GM13977 (cell line): Measurements from ENCODE around the gene LRRFIP1.

Experiments
- DNase-seq: peaks from one replicate; pipeline ENCODE4 v3.0.0; 2012; ENCODE audit warnings: low spot score
- in situ Hi-C: fragments of 300-500 bp; cut with MboI; formaldehyde crosslinking; loops from one replicate; pipeline ENCODE4 v1.12.0; 2022; ENCODE audit warnings: low sequenced_read_pairs, low pct_unique_long_range_greater_than_20kb, mixed read lengths, inconsistent platforms; ENCODE audit not compliant: unreplicated experiment
- TF ChIP-seq, protein P1 (sequence below): IDR thresholded peaks from 2 replicates; pipeline ENCODE4 v1.5.1; 2012; ENCODE audit warnings: mild to moderate bottlenecking, control low read depth; ENCODE audit not compliant: insufficient read depth; ENCODE audit errors: extremely low read depth, missing control alignments

LRRFIP1 gene

GRCh38 chr2:237724811-237725478 lies 97.6 kb downstream of the LRRFIP1 start:
- TF ChIP-seq, protein P1, sequence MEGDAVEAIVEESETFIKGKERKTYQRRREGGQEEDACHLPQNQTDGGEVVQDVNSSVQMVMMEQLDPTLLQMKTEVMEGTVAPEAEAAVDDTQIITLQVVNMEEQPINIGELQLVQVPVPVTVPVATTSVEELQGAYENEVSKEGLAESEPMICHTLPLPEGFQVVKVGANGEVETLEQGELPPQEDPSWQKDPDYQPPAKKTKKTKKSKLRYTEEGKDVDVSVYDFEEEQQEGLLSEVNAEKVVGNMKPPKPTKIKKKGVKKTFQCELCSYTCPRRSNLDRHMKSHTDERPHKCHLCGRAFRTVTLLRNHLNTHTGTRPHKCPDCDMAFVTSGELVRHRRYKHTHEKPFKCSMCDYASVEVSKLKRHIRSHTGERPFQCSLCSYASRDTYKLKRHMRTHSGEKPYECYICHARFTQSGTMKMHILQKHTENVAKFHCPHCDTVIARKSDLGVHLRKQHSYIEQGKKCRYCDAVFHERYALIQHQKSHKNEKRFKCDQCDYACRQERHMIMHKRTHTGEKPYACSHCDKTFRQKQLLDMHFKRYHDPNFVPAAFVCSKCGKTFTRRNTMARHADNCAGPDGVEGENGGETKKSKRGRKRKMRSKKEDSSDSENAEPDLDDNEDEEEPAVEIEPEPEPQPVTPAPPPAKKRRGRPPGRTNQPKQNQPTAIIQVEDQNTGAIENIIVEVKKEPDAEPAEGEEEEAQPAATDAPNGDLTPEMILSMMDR = no peak
- no peak for DNase-seq

DNA sequence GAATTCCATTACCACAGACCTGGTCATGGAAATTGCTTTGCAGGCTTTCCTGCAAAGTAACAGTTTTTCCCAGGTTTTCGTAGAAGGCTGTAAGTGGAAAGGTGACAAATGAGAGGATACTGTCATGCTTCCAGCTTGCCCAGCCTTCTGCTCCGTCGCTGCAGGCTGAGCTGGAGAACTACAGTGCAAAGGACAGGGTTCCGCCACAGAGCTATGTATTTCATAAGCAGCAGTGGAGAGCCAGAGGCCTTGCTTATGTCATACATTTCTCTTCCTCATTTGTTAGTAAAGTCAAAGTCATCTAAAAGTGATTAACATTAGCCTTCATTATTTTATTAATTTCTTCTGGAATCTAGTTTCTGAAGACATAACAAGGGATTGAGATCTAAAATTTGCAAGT lies 98.3 kb downstream of the LRRFIP1 start:
- TF ChIP-seq, protein P1 = no peak
- in situ Hi-C loops = no loop called here
- no peak for DNase-seq

More at GRCh38 chr2:237724811-237725478, 97.6 kb downstream of the LRRFIP1 start:
- in situ Hi-C loops = no loop called here

- in situ Hi-C loops = no loop called here
- DNase-seq = no peak
- TF ChIP-seq, protein P1 = no peak
Measured at GRCh38 chr2:237726401-237726830, 99.0 kb downstream of the LRRFIP1 start.

DNA sequence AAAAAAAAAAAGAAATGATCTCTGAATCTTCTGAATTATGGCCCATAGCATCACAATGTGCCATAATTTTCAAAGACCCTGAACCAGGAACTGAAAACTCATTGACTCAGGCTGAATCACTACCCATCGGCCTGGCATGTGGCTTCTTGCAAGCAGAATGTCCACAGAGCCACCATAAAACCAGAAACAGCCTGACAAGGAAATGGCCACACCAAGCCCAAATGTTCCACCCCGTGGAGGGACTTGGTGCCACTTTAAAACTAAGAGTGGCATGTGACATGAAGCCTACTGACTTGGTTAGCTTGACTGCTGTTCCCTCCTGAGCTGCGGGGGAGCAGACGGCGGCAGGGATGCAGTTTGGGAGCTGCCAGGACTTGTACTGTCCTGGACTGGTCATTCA lies 100.0 kb downstream of the LRRFIP1 start:
- no peak for DNase-seq
- TF ChIP-seq, protein P1 = no peak
- in situ Hi-C loops = no loop called here

DNA sequence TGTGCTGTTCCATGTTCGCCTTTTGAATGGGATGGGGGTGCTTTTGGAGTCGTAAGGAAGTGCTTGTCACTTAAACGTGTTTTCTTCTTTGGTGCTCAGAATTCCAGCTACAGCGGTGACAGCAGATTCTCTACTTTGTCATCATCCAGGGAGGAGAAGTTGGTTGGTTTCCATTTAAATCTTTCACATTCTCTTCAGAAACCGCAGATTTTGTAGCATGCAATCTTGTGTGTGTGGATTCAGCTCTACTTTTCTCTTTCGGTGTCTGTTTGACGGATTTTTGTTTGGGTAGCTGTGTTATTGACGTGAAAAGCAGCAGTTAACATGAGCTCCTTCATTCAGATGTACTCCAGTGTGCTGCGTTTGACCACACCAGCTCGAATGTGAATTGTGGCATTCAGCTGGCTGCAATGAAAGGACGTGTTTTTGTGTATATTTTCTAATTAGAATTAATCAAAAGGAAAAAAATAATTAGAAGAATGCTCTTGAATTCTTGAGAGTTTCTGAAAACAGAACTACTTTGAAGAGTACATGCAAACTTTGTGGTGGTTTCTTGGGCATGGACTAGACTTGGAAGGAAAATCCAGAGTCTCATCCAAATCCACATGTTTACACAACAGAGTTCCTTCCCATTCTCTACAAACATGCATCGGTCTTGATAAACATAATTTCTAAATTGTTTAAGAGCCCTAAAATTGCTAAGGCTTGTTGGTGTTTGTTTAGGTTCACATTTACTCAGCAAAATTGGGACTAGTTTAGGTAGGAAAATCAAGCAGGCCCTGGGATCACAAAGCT lies 102.5 kb downstream of the LRRFIP1 start:
- TF ChIP-seq, protein P1 = no peak
- in situ Hi-C loops = no loop called here
- DNase-seq = no peak

GRCh38 chr2:237731663-237732062 lies 104.3 kb downstream of the LRRFIP1 start:
- TF ChIP-seq, protein P1 = no peak
- in situ Hi-C loops = no loop called here
- no peak for DNase-seq
